SH-SY5Y (cell line): ENCODE measurements around the gene KLHL10.

Experiments
- GATA2 ChIP-seq: IDR thresholded peaks from 2 replicates; pipeline ENCODE4 v1.6.1; 2011; ENCODE audit warnings: mild to moderate bottlenecking, low read depth, low read length
- GATA3 ChIP-seq: IDR thresholded peaks from 2 replicates; pipeline ENCODE4 v1.6.1; 2011; ENCODE audit warnings: low read depth, mild to moderate bottlenecking, low read length, moderate library complexity

- TF ChIP-seq GATA3 (peak; percentile 24; the same call in 1 of the 2 replicates), GATA2 (peak; percentile 63)
Observed at GRCh38 chr17:41860254-41860931, 22.8 kb downstream of the KLHL10 start.
